WTC11 (cell line): ENCODE measurements around the gene SLC45A1. TPM values are rescaled to one million over a fixed set of nuclear protein-coding genes. Genes with fewer than 3 reads are reported as not detected.

Experiments used
- ATAC-seq: fragments of 200-7000 bp; cut with Tn5 transposase; 2 replicates; pipeline ENCODE4 v1.10.0; 2021; ENCODE audit warnings: mild to moderate bottlenecking, moderate library complexity
- CTCF ChIA-PET: fragments of 300-600 bp; sonication (Branson Sonifier 250); formaldehyde crosslinking; loops from one replicate; lab custom pipeline; 2021; ENCODE audit warnings: antibody characterized with exemption; lab: Charles Lee
- POLR2A ChIA-PET: fragments of 350-600 bp; sonication (Branson Sonifier 250); formaldehyde crosslinking; loops from one replicate; lab custom pipeline; 2021; ENCODE audit warnings: antibody characterized with exemption; lab: Charles Lee
- DNase-seq: peaks from one replicate; pipeline ENCODE4 v3.0.0; 2021; ENCODE audit warnings: low spot score
- H3K27ac Mint-ChIP-seq: 2 replicates; pipeline ENCODE4 v1.8.0; 2021; ENCODE audit warnings: mixed read lengths
- H3K27me3 Mint-ChIP-seq: 2 replicates; pipeline ENCODE4 v1.8.0; 2021; ENCODE audit warnings: low read depth, mild to moderate bottlenecking, moderate library complexity, mixed read lengths
- H3K36me3 Mint-ChIP-seq: 2 replicates; pipeline ENCODE4 v1.8.0; 2021; ENCODE audit warnings: mixed read lengths
- H3K4me1 Mint-ChIP-seq: 2 replicates; pipeline ENCODE4 v1.8.0; 2022; ENCODE audit warnings: mixed read lengths
- H3K4me3 Mint-ChIP-seq: 2 replicates; pipeline ENCODE4 v1.8.0; 2021; ENCODE audit warnings: mild to moderate bottlenecking, moderate library complexity, mixed read lengths
- H3K9me3 Mint-ChIP-seq: 2 replicates; pipeline ENCODE4 v1.8.0; 2021; ENCODE audit warnings: mixed read lengths
- CREM ChIP-seq: sonication (generic); formaldehyde crosslinking; IDR thresholded peaks from 2 replicates; pipeline ENCODE4 v1.8.1; 2022; ENCODE audit warnings: mild to moderate bottlenecking, missing genetic modification reagents, moderate library complexity
- E2F1 ChIP-seq: sonication (generic); formaldehyde crosslinking; IDR thresholded peaks from 2 replicates; pipeline ENCODE4 v1.8.0; 2022; ENCODE audit warnings: mild to moderate bottlenecking, missing genetic modification reagents
- E2F4 ChIP-seq: sonication (generic); formaldehyde crosslinking; IDR thresholded peaks from 2 replicates; pipeline ENCODE4 v1.8.1; 2022; ENCODE audit warnings: low read depth, mild to moderate bottlenecking, moderate library complexity, missing genetic modification reagents, borderline replicate concordance
- E2F5 ChIP-seq: sonication (generic); formaldehyde crosslinking; IDR thresholded peaks from 2 replicates; pipeline ENCODE4 v1.8.1; 2022; ENCODE audit warnings: mild to moderate bottlenecking, moderate library complexity, missing genetic modification reagents
- ERG ChIP-seq: fragments of 250-450 bp; sonication (Bioruptor Pico); IDR thresholded peaks from 2 replicates; pipeline ENCODE4 v1.8.0; 2021; ENCODE audit warnings: mild to moderate bottlenecking
- GRHL2 ChIP-seq: fragments of 250-450 bp; sonication (Bioruptor Pico); IDR thresholded peaks from 2 replicates; pipeline ENCODE4 v1.8.0; 2022; ENCODE audit warnings: mild to moderate bottlenecking, moderate library complexity; ENCODE audit not compliant: insufficient replicate concordance, severe bottlenecking
- HMGXB4 ChIP-seq: sonication (generic); formaldehyde crosslinking; IDR thresholded peaks from 2 replicates; pipeline ENCODE4 v1.8.1; 2023; ENCODE audit warnings: mild to moderate bottlenecking, moderate library complexity, missing genetic modification reagents
- IRF1 ChIP-seq: sonication (generic); formaldehyde crosslinking; IDR thresholded peaks from 2 replicates; pipeline ENCODE4 v1.8.0; 2023; ENCODE audit warnings: missing genetic modification reagents
- JAZF1 ChIP-seq: fragments of 250-450 bp; sonication (Bioruptor Pico); IDR thresholded peaks from 2 replicates; pipeline ENCODE4 v1.9.0; 2021; ENCODE audit warnings: moderate library complexity, mild to moderate bottlenecking, inconsistent platforms
- JUN ChIP-seq: sonication (generic); formaldehyde crosslinking; IDR thresholded peaks from 2 replicates; pipeline ENCODE4 v1.8.0; 2023; ENCODE audit warnings: mild to moderate bottlenecking, missing genetic modification reagents
- MAX ChIP-seq: sonication (generic); formaldehyde crosslinking; IDR thresholded peaks from 2 replicates; pipeline ENCODE4 v1.8.0; 2022; ENCODE audit warnings: mild to moderate bottlenecking, missing genetic modification reagents
- NR2C2 ChIP-seq: sonication (generic); formaldehyde crosslinking; IDR thresholded peaks from 2 replicates; pipeline ENCODE4 v1.8.0; 2022; ENCODE audit warnings: mild to moderate bottlenecking, missing genetic modification reagents
- RELA ChIP-seq: sonication (generic); formaldehyde crosslinking; IDR thresholded peaks from 2 replicates; pipeline ENCODE4 v1.8.1; 2022; ENCODE audit warnings: missing genetic modification reagents, mild to moderate bottlenecking, borderline replicate concordance
- SMAD3 ChIP-seq: sonication (generic); formaldehyde crosslinking; IDR thresholded peaks from 2 replicates; pipeline ENCODE4 v1.8.0; 2022; ENCODE audit warnings: missing genetic modification reagents, mild to moderate bottlenecking, borderline replicate concordance
- TCF7 ChIP-seq: sonication (generic); formaldehyde crosslinking; IDR thresholded peaks from 2 replicates; pipeline ENCODE4 v1.8.0; 2022; ENCODE audit warnings: mild to moderate bottlenecking, low read depth, missing genetic modification reagents, moderate library complexity
- TEAD1 ChIP-seq: sonication (generic); formaldehyde crosslinking; IDR thresholded peaks from 2 replicates; pipeline ENCODE4 v1.8.0; 2022; ENCODE audit warnings: mild to moderate bottlenecking, missing genetic modification reagents
- TP53 ChIP-seq: sonication (generic); formaldehyde crosslinking; IDR thresholded peaks from 2 replicates; pipeline ENCODE4 v1.8.1; 2023; ENCODE audit warnings: mild to moderate bottlenecking, missing genetic modification reagents
- ZBTB21 ChIP-seq: sonication (generic); formaldehyde crosslinking; IDR thresholded peaks from 2 replicates; pipeline ENCODE4 v1.8.1; 2023; ENCODE audit warnings: mild to moderate bottlenecking, missing genetic modification reagents, borderline replicate concordance
- ZNF121 ChIP-seq: sonication (generic); formaldehyde crosslinking; IDR thresholded peaks from 2 replicates; pipeline ENCODE4 v1.8.0; 2023; ENCODE audit warnings: missing genetic modification reagents
- ZNF317 ChIP-seq: sonication (generic); formaldehyde crosslinking; IDR thresholded peaks from 2 replicates; pipeline ENCODE4 v1.8.1; 2023; ENCODE audit warnings: low read depth, mild to moderate bottlenecking, moderate library complexity, missing genetic modification reagents, borderline replicate concordance
- ZNF425 ChIP-seq: fragments of 250-450 bp; sonication (Bioruptor Pico); conservative IDR thresholded peaks from 2 replicates; pipeline ENCODE4 v1.9.0; 2021; ENCODE audit warnings: mild to moderate bottlenecking
- ZSCAN18 ChIP-seq: fragments of 250-450 bp; sonication (Bioruptor Pico); IDR thresholded peaks from 2 replicates; pipeline ENCODE4 v2.1.2; 2022; ENCODE audit warnings: mild to moderate bottlenecking, moderate library complexity
- total RNA-seq: library from RNA; stranded (reverse); gene quantifications from 3 replicates; pipeline ENCODE4 v1.2.3, GENCODE V29; 2021

Gene SLC45A1
- total RNA-seq, 1 experiment from 2014 or later = 2.3 TPM

GRCh38 chr1:8283058-8283884 lies 34.6 kb upstream of the SLC45A1 start (continued):
- TF ChIP-seq ZSCAN18 (no peak), ZNF425 (CRISPR knock-in tag) (no peak), E2F1 (no peak), HMGXB4 (CRISPR knock-in tag) (no peak), CREM (no peak)

GRCh38 chr1:8284127-8284526 lies 33.8 kb upstream of the SLC45A1 start:
- H3K4me1 Mint-ChIP-seq = peaks cover 21% of the 10 kb centered on the region
- H3K9me3 Mint-ChIP-seq = peaks cover 10% of the 10 kb centered on the region
- ATAC-seq = no peak
- H3K27me3 Mint-ChIP-seq = no peaks in the 10 kb centered on the region
- H3K27ac Mint-ChIP-seq = no peak overlapping the region
- no peak overlapping the region for H3K4me3 Mint-ChIP-seq
- DNase-seq = no peak
- CTCF ChIA-PET = no interaction called here
- POLR2A ChIA-PET = no interaction called here
- no peaks in the 10 kb centered on the region for H3K36me3 Mint-ChIP-seq
- TF ChIP-seq E2F4 = no peak
- TF ChIP-seq ZBTB21 = no peak
- TF ChIP-seq JAZF1 = no peak
- no peak for TF ChIP-seq TEAD1 (CRISPR knock-in tag)
- no peak for TF ChIP-seq ZNF317
- no peak for TF ChIP-seq GRHL2 (CRISPR knock-in tag)
- no peak for TF ChIP-seq E2F5 (CRISPR knock-in tag)
- TF ChIP-seq TCF7 (CRISPR knock-in tag) = no peak
- TF ChIP-seq NR2C2 (CRISPR knock-in tag) = no peak
- no peak for TF ChIP-seq SMAD3 (CRISPR knock-in tag)
- TF ChIP-seq ZNF121 (CRISPR knock-in tag) = no peak
- TF ChIP-seq RELA (CRISPR knock-in tag) = no peak
- no peak for TF ChIP-seq IRF1 (CRISPR knock-in tag)
- no peak for TF ChIP-seq ZNF425 (CRISPR knock-in tag)
- no peak for TF ChIP-seq MAX
- no peak for TF ChIP-seq ERG
- no peak for TF ChIP-seq TP53 (CRISPR knock-in tag)
- TF ChIP-seq JUN (CRISPR knock-in tag) = no peak
